SKM-1 (cell line): Measurements from ENCODE around the gene SARS1.
"Not testable (repeated sequence)": the region's sequence is repeated elsewhere in the genome, so short reads cannot be mapped to it uniquely, and the experiment has no call there.

ENCODE experiments used
- DNase-seq: peaks from one replicate; lab custom pipeline; 2025; ENCODE audit not compliant: unreplicated experiment; lab: John Stamatoyannopoulos, UW

Gene SARS1

GRCh38 chr1:109274533-109275476 lies 61.1 kb downstream of the SARS1 start:
- DNase-seq = no peak

- DNase-seq = no peak
Measured at GRCh38 chr1:109275706-109276345, 62.1 kb downstream of the SARS1 start.

GRCh38 chr1:109277434-109278204 lies 63.9 kb downstream of the SARS1 start:
- no peak for DNase-seq

DNA sequence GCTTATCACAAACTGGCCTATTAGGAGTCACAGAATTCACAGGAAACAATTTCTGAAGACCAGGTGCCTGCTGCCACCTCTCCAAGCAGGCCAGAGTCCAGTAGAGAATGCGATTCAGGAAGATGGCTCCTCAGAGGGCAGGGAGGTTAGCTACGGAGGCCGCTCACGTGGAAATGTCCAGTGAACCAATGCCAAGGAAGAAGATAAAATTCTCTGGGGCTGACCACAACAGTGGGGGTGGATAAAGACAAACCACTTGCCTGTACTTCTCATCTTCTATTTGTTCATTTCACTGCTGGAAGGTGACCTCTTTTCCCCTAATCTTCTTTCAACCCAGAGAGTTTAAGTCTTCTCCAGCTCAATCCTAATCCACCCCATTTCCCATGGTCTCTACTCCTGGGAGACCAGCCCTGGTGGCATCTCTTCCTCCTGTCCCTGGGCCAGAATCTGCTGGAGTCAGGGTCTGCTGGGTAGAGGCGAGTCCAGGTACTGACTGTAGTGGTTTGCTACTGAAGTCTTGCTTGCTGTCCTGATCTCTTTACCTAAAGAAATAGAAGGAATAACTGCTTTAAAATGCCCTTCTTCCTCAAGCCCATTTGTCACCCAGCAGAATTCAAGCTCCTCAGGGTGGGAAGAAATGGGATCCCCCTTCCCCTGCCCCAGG lies 66.0 kb downstream of the SARS1 start:
- no peak for DNase-seq

GRCh38 chr1:109280862-109281261 lies 67.1 kb downstream of the SARS1 start:
- no peak for DNase-seq

- DNase-seq = peak; percentile 9
Measured at GRCh38 chr1:109281680-109282496, 68.2 kb downstream of the SARS1 start.

GRCh38 chr1:109282497-109282951 lies 68.8 kb downstream of the SARS1 start:
- DNase-seq = no peak

GRCh38 chr1:109282952-109283747 lies 69.4 kb downstream of the SARS1 start, which contains the start of gene PSRC1:
PSRC1 (minus strand) TSS chr1:109283145.
- DNase-seq = peak; percentile 51

DNA sequence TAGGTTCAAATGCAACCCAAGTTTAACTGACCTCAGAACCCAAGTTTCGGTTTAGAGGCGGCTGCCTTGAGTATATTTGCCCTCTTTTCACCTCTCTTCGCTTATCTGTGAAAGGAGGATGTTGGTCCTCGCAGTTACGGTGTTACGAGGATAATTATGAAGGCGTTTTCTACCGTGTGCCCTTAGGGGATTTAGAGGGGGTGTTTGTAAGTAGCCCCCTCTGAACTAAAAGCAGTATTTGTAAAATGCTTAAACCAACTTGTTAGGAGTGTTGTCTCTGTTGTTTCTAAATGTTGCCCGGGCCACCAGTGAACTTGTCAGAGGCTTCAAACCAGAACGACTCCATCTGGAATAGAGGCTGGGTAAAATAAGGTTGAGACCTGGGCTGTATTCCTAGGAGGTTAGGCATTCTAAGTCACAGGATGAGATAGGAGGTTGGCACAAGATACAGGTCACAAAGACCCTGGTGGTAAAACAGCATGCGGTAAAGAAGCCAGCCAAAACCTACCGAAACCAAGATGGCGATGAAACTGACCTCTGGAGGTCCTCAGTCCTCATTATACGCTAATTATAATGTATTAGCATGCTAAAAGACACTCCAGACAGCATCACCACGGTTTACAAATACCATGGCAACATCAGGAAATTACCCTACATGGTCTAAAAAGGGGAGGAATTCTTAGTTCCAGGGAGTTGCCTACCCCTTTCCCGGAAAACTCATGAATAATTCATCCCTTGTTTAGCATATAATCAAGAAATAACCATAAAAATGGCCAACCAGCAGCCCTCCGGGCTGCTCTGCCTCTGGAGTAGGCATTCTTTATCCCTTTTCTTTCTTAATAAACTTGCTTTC lies 70.3 kb downstream of the SARS1 start:
- no peak for DNase-seq

GRCh38 chr1:109286762-109287161 lies 73.0 kb downstream of the SARS1 start:
- not testable (repeated sequence) for DNase-seq
